ENCODE data around the gene RABGEF1. TPM values are rescaled to one million over a fixed set of nuclear protein-coding genes. Genes with fewer than 3 reads are reported as not detected.

Gene RABGEF1
- 24.0 to 27.2 TPM (median 26.1 TPM) in 5 replicates for total RNA-seq (2022; extraction: Qiagen RNA extraction)

DNA sequence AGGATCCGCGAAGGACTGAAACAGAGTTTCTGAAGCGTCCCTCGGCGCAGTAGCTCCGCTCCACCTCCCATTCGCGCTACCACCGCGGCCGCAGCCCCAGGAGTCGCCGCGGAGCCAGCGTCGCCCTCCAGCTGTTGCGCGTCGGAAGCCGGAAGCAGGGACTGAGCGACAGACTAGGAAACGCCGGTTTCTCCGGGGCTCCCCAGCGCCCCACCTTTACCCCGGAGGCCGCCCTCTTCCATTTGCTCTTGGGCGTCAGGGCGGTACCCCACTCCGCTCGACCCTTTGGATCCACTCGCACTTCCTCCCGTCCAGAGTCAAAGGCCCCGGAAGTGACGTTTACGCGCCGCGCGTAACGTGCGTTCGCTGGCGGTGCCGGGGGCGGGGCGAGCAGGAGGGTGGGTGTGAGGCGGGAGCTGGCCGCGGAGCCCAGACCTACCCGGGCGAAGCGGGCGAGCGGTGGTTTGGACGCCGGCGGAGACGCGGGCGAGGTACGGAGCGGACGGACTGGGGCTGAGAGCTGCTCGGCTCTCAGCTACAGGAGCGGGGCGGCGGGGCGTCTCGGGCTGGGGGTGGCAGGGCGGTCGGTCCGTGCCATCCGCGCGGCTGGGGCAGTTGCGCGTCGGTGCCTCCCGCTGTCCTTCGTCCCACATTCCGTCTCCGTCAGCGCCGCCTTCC lies at the start of gene RABGEF1:
TSS of gene RABGEF1 (plus strand) at position 432 of the 678 bp plus-strand sequence. CDS start 31,167 bp downstream, outside the sequence.

Other genes with a start within 250 kb of the RABGEF1 start
- 5.2 to 6.8 TPM (median 5.8 TPM) in 5 replicates for gene KCTD7, start 111.9 kb upstream of the RABGEF1 start, total RNA-seq (2022; extraction: Qiagen RNA extraction)
- 76.5 to 90.4 TPM (median 86.3 TPM) in 5 replicates for gene TMEM248, start 180.5 kb downstream of the RABGEF1 start, total RNA-seq (2022; extraction: Qiagen RNA extraction)